Keratinocyte (primary cell): Measurements from ENCODE around the gene AANAT. TPM values are rescaled to one million over a fixed set of nuclear protein-coding genes. Genes with fewer than 3 reads are reported as not detected.

Experiments used
- DNase-seq: peaks from one replicate; pipeline ENCODE4 v3.0.0-alpha.2; 2011; ENCODE audit warnings: low read depth, missing footprints, low spot score
- FAIRE-seq: peaks from 2 replicates; lab custom pipeline; 2011; peaks lifted over from hg19 to GRCh38; lab: Jason Lieb, UNC
- H2AFZ ChIP-seq: 2 replicates; pipeline ENCODE4 v1.6.0; 2012; ENCODE audit warnings: low read length, control low read depth, inconsistent platforms; ENCODE audit not compliant: control insufficient read depth
- H3K27ac ChIP-seq: 2 replicates; pipeline ENCODE4 v1.5.1; 2011; ENCODE audit warnings: low read length; ENCODE audit not compliant: control insufficient read depth, insufficient read depth
- H3K27me3 ChIP-seq: 3 replicates; pipeline ENCODE4 v1.6.0; 2011; ENCODE audit warnings: low read length; ENCODE audit not compliant: control insufficient read depth, insufficient read depth; ENCODE audit errors: extremely low read depth
- H3K36me3 ChIP-seq, 2 experiments: 2 replicates in 1 of 2; 3 replicates in 1 of 2; pipeline ENCODE4 v1.5.1; 2011; ENCODE audit warnings: low read length in 2 of 2, mild to moderate bottlenecking in 1 of 2; ENCODE audit not compliant: control insufficient read depth in 2 of 2, insufficient read depth in 2 of 2; ENCODE audit errors: extremely low read depth in 1 of 2
- H3K4me1 ChIP-seq: 3 replicates; pipeline ENCODE4 v1.5.1; 2011; ENCODE audit warnings: low read length; ENCODE audit not compliant: control insufficient read depth, insufficient read depth; ENCODE audit errors: extremely low read depth
- H3K4me2 ChIP-seq: 3 replicates; pipeline ENCODE4 v1.6.0; 2011; ENCODE audit warnings: low read depth, low read length; ENCODE audit not compliant: control insufficient read depth, insufficient read depth; ENCODE audit errors: extremely low read depth
- H3K4me3 ChIP-seq, 3 experiments: fragments of 200-600 bp in 1 of 3; sonication (generic) in 1 of 3; 2 replicates in 2 of 3; 3 replicates in 1 of 3; pipeline ENCODE4 v1.5.1; 2011 to 2016; ENCODE audit warnings: low read length in 3 of 3, mild to moderate bottlenecking in 3 of 3, control low read depth in 2 of 3, inconsistent platforms in 1 of 3, low read depth in 1 of 3, mixed read lengths in 1 of 3, mixed run types in 1 of 3, moderate library complexity in 1 of 3; ENCODE audit not compliant: control insufficient read depth in 2 of 3, insufficient read depth in 2 of 3; ENCODE audit errors: extremely low read depth in 1 of 3
- H3K79me2 ChIP-seq: 2 replicates; pipeline ENCODE4 v1.6.0; 2012; ENCODE audit warnings: low read length; ENCODE audit not compliant: control insufficient read depth, insufficient read depth
- H3K9ac ChIP-seq: 3 replicates; pipeline ENCODE4 v1.6.0; 2011; ENCODE audit warnings: low read length; ENCODE audit not compliant: control insufficient read depth, insufficient read depth; ENCODE audit errors: extremely low read depth
- H3K9me1 ChIP-seq: 3 replicates; pipeline ENCODE4 v1.6.0; 2011; ENCODE audit warnings: low read length; ENCODE audit not compliant: control insufficient read depth, insufficient read depth; ENCODE audit errors: extremely low read depth
- H3K9me3 ChIP-seq: 2 replicates; pipeline ENCODE4 v1.5.1; 2012; ENCODE audit warnings: low read depth, low read length; ENCODE audit not compliant: control insufficient read depth
- H4K20me1 ChIP-seq: 3 replicates; pipeline ENCODE4 v1.6.0; 2011; ENCODE audit warnings: low read length; ENCODE audit not compliant: control insufficient read depth, insufficient read depth; ENCODE audit errors: extremely low read depth
- EZH2 ChIP-seq: IDR thresholded peaks from one replicate; pipeline ENCODE4 v1.6.1; 2012; ENCODE audit warnings: inconsistent platforms, mild to moderate bottlenecking, low read length, moderate library complexity
- dilution Hi-C: fragments of 300-500 bp; cut with MboI; formaldehyde crosslinking; loops from one replicate; pipeline ENCODE4 v1.7.0; 2020; ENCODE audit warnings: low sequenced_read_pairs; ENCODE audit not compliant: extremely low pct_ligation_motif_present
- polyA plus RNA-seq, 5 experiments: library from polyadenylated mRNA; depleted of rRNA in 3 of 5; stranded (reverse) in 3 of 5; stranded (forward) in 1 of 5; unstranded in 1 of 5; fragments of >200 nt; gene quantifications; 1 replicate in 1 of 5; 2 replicates in 3 of 5; 3 replicates in 1 of 5; pipeline versions ENCODE4 v1.2.1 to v1.2.3, GENCODE V29; 2011 to 2012; ENCODE audit warnings: missing spikeins in 2 of 5, low read depth in 1 of 5, low replicate concordance in 1 of 5
- TF ChIP-seq, protein P1 (sequence below), 3 experiments: IDR thresholded peaks in 1 of 3; conservative IDR thresholded peaks in 1 of 3; optimal IDR thresholded peaks in 1 of 3; 2 replicates in 2 of 3; 3 replicates in 1 of 3; pipeline versions ENCODE3 to v1.5.1; 2011; ENCODE audit warnings: low read length in 3 of 3, mild to moderate bottlenecking in 3 of 3, moderate library complexity in 2 of 3, control low read depth in 1 of 3, inconsistent platforms in 1 of 3; ENCODE audit not compliant: insufficient read depth in 2 of 3; ENCODE audit errors: extremely low read depth in 1 of 3

AANAT gene
- polyA plus RNA-seq, 1 donor (not counting 4 experiments of a cell fraction or from before 2014, with no cell fraction given), result not detected

- Histone ChIP-seq H3K27me3 (no peaks in the 10 kb centered on the region), H3K4me3 (no peak overlapping the region)
- FAIRE-seq, result no peak
These were observed 45.0 kb upstream of the AANAT start for GRCh38 chr17:76422406-76422805.

DNA sequence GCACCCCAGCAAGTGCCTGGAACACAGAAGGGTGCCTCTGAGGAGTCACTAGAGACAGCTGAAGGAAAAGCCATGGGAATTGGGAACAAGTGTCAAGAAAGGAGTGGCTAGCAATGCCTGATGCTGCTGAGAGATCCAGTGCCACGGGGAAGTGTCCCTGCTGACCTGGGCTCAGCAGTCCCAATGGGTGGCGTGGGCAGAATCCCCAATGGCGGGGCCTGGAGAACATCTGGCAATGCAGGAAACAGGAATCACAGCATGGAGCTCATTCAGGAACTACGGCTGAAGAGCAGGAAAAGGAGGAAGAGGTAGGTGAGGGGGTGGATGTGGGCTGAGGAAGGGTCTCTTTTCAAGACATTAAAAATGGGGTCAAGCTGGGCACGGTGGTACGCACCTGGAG lies 44.5 kb upstream of the AANAT start:
- FAIRE-seq (no peak), DNase-seq (no peak)
- no peaks in the 10 kb centered on the region for H3K9me1 ChIP-seq
- H3K4me3 ChIP-seq, result no peak overlapping the region
- TF ChIP-seq, protein P1, sequence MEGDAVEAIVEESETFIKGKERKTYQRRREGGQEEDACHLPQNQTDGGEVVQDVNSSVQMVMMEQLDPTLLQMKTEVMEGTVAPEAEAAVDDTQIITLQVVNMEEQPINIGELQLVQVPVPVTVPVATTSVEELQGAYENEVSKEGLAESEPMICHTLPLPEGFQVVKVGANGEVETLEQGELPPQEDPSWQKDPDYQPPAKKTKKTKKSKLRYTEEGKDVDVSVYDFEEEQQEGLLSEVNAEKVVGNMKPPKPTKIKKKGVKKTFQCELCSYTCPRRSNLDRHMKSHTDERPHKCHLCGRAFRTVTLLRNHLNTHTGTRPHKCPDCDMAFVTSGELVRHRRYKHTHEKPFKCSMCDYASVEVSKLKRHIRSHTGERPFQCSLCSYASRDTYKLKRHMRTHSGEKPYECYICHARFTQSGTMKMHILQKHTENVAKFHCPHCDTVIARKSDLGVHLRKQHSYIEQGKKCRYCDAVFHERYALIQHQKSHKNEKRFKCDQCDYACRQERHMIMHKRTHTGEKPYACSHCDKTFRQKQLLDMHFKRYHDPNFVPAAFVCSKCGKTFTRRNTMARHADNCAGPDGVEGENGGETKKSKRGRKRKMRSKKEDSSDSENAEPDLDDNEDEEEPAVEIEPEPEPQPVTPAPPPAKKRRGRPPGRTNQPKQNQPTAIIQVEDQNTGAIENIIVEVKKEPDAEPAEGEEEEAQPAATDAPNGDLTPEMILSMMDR (optimal IDR thresholded peaks at IDR 0.05 in 1 of 3, IDR thresholded peaks at IDR 0.05 in 1 of 3, conservative IDR thresholded peaks at IDR 0.05 in 1 of 3; ENCODE audit: extremely low read depth in 1 of 3, insufficient read depth in 2 of 3, low read length in 3 of 3), result no peak
- TF ChIP-seq EZH2, result no peak
- no peaks in the 10 kb centered on the region for H3K4me1 ChIP-seq
- dilution Hi-C loops, result no loop called here
- no peaks in the 10 kb centered on the region for H3K9me3 ChIP-seq
- H3K9ac ChIP-seq, result no peak overlapping the region
- H3K36me3 ChIP-seq, result peaks cover under 1 to 7% of the 10 kb centered on the region in 2 experiments
- peaks cover 36% of the 10 kb centered on the region for H3K79me2 ChIP-seq
- H2AFZ ChIP-seq, result no peak overlapping the region
- H4K20me1 ChIP-seq, result no peaks in the 10 kb centered on the region
- H3K27ac ChIP-seq, result no peak overlapping the region
- H3K4me2 ChIP-seq, result no peak overlapping the region
- H3K27me3 ChIP-seq, result no peaks in the 10 kb centered on the region

More at GRCh38 chr17:76422406-76422805, 45.0 kb upstream of the AANAT start:
- no peak for DNase-seq
- Histone ChIP-seq H3K9ac (no peak overlapping the region), H3K36me3 (peaks cover 4 to 7% of the 10 kb centered on the region in 2 experiments), H3K4me1 (no peaks in the 10 kb centered on the region), H3K9me1 (no peaks in the 10 kb centered on the region), H3K4me2 (no peak overlapping the region), H3K79me2 (peaks cover 40% of the 10 kb centered on the region), H3K27ac (no peak overlapping the region), H2AFZ (no peak overlapping the region), H3K9me3 (no peaks in the 10 kb centered on the region), H4K20me1 (no peaks in the 10 kb centered on the region)
- dilution Hi-C loops, result no loop called here
- no peak for TF ChIP-seq EZH2
- TF ChIP-seq, protein P1 (optimal IDR thresholded peaks at IDR 0.05 in 1 of 3, IDR thresholded peaks at IDR 0.05 in 1 of 3, conservative IDR thresholded peaks at IDR 0.05 in 1 of 3; ENCODE audit: extremely low read depth in 1 of 3, insufficient read depth in 2 of 3, low read length in 3 of 3), result no peak
